NOMO-1 treated with DMSO at 0.1 percent for 48 hours (cell line): ENCODE data around the gene EYA2.
"Not testable (repeated sequence)": the region's sequence is repeated elsewhere in the genome, so short reads cannot be mapped to it uniquely, and the experiment has no call there.

Source experiments
- DNase-seq: peaks from one replicate; lab custom pipeline; 2025; ENCODE audit not compliant: unreplicated experiment; lab: John Stamatoyannopoulos, UW

The EYA2 gene

DNA sequence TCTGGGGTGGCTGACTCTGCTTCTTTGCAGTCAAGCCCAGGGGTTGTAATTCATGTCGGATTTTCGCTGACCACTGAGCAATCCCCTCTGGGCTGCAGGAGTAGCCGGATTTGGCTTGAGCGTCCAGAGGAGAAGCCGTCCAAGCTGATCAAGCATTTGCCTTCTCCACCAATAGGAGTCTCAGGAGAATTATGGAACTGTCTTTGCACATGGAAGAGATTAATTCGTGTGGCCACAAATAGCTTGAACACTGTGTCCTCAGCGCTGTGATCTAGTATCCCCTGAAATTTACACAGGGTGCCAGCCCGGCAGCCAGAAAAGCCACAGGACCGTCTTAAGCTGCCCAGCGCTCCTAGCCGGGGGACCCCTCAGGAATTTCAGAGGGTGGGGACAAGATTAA, 37.1 kb downstream of the EYA2 start:
- no peak for DNase-seq

DNA sequence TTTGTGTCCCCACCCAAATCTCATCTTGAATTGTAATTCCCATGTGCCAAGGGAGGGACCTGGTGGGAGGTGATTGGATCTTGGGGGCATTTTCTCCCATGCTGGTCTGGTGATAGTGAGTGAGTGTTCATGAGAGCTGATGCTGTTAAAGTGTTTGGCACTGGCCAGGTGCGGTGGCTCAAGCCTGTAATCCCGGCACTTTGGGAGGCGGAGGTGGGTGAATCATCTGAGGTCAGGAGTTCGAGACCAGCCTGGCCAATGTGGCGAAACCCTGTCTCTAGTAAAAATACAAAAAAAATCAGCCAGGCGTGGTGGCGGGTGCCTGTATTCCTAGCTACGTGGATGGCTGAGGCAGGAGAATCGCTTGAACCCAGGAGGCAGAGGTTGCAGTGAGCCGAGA, 37.8 kb downstream of the EYA2 start:
- DNase-seq: not testable (repeated sequence)

DNA sequence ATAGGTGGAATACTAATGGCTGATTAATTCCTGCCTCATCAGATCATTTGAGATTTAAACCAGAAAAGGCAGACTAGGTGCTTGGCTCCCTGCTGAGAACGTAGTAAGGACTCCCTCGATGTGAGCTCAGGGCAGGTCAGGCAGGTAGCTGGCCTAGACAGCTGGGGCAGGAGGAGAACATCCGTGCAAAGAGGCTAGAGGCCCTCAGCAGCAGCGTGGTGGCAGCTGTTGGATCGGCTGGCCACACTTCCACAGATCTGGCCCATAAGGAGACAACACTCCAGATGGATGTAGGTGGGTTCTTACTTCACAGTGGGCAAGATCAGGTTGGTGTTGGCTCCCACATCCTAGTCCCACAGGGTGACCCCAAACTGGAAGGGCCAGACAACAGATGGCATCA, 38.5 kb downstream of the EYA2 start:
- no peak for DNase-seq

DNA sequence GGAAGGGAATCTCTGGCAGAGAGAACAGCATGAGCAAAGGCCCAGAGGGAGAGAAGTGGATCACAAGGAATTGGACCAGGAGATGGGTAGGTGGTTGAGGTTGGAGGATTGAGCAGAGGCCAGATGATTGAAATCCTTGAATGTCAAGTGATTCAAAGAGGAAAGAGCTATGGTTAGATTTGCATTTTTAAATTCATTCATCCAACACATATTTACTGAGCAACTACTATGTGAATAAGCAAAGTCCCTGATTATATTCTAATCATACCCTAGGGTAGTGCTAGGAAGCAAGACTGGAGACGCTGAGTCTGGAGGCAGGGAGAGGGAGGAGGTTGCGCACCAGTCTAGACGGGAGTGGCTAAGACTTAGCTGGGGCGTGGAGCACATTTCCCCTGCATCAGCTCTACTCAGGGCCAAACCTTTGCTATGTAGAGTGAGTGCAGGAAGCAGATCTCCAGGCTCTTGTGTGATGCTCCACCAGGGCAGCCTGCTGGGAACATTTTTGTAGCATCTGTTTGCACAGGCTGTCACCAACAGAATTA, 40.2 kb downstream of the EYA2 start:
- DNase-seq: no peak

DNA sequence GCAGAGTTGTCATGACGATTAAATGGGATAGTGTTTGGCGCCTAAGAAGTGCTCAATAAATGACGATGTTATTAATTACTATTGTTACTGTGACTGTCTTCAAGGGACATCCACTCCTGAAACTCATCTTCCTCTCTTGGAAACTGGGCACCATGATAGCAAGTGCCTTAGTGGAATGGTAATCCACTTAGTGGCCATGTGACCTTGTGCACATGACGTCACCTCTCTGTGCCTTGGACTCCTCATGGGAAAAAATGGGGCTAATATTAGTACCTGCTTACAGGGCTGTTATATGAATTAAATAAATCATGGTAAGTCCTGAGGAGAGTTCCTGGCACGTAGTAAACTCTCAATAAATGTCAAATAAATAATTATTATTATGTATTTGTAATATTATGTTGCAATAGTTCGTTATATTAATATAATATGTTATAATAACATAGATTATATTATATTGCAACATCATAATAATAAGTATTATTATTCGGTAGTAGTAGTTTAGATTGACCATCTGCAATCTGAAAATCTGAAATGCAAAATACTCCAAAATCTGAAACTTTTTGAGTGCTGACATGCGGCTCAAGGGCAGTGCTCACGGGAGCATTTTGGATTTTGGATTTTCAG, 40.9 kb downstream of the EYA2 start:
- no peak for DNase-seq

DNA sequence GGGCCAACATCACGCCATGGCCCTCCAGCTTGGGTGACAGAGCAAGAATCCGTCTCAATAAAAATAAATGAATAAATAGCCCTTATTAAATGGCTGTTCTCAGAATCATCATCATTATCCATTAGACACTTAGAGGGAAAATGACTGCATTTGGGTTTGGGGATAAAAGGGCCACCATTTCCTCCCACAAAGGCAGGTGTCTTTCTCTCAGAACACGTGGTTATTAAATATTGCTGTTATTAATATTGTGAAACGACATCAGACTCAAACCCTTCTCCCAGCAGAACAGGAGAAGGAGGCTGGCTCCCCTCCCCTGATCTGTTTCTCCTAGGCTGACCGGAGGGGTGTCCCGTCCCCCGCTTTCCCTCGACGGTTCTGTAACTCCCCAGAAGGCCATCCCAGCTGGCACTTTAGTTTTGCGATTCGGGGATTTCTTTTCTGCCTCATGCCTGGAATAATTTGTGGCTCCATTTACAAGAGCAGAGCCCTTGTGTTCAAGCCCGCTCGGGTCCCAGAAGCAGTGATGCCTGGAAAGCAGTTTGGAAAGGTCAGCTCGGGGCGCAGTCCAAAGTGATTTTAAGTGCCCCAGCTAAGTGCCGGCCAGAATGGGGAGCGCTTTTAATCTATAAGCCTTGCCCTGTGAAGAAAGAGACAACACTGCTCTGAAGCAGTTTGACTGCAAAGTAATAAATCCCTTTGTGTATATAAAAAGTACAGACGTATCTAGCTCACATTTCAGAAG, 41.9 kb downstream of the EYA2 start:
- no peak for DNase-seq

DNA sequence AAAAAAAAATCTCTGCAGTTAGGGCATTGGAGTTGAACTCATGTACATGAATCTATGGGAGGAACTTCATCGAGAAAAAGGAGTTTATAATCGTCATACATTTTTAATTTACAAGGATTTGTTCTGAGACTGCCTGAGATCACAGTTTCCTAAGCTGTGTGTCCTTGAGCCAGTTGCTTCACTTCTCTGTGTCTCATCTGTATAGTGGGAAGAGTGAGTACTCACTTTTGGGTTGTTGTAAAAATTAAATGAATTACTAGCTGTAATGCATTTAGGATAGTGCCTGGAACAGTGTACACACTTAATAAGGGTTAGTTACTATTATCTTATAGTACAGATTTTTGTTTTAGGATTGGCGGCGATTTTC, 42.5 kb downstream of the EYA2 start:
- no peak for DNase-seq

DNA sequence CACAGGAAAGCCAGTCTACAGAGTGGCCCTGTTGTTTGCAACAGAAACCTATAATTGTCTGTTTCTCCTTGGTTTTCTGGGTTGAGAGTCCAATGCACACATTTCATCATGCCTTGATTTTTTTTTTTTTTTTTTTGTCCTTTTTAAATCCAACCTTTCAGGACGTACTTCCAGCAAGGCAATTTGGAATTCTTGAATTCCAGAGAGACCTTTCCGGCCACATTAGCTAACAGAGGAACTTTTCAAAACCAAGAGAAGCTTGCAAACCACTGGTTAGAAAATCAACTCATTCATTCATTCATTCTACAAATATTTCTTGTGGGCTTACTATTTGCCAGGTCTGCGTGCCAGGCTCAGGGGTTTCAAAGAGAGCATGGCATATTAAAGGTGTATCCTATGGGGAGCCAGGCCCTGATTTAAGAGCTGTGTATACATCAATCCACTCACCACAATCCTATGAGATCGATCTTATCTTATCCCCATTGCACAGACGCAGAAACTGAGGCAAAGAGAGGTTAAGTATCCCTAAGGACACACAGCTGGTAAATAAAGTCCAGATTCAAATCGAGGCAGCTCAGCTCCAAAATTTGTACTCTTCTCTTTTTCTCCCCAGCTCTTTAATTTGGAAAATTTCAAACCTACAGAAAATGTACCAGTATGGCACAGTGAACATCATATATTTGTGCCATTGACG, 43.0 kb downstream of the EYA2 start:
- DNase-seq: no peak

DNA sequence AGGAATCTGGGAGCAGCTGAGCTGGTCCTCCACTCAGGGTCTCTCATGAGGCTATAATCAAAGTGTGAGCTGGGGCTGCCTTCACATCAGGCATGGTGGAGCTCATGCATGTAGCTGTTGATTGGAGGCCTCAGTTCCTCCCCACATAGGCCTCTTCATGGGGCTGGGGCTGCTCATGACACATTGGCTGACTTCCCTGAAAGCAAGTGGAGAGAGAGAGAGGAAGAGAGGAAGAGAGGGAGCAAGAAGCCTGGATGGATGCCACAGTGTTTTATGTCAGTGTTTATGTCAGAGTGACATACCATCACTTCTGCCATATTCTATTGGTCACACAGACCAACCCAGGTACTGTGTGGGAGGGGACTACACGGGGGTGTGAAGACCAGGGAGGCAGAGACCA, 43.8 kb downstream of the EYA2 start:
- DNase-seq: no peak

DNA sequence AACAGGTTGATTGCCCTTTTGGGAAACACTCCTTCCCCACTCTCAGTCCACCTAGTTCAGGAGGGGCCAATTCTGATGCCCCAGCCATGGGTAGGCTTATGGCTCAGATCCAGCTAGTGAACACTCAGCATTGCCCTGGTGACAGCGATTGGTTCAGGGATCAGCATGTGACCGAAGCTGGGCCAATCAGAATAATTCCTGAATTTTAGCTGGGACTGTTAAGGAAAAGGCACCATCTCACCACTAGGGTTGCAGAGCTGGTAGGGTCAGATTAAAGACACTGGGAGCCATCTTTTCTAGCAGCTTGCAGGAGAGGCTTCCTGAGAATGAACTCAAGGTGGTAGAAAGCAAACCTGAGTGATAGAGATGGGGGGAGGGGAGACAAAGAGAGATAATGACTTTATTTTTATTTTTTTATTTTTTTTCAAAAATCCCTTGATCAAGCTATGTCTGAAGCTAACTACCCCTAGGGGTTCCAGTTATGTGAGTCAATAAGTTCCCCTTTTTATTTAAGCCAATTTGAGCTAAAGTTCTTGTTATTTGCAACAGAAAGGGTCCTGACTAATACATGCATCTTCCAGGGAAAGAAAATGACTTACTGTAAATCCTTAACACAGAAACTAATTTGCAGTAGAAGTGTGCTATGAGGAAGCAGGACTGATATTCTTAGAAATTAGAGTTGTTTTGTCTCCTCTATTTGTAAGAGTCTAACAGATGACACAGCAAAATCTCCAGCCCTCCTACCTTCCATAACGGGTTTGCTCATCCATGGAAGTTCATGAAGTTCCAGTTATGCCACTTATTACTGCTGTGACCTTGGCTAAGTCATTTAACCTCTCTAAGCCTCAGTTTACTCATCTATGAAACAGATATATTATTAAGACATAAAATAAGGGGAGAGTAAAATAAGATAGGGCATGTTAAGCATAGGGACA, 44.7 kb downstream of the EYA2 start:
- no peak for DNase-seq

DNA sequence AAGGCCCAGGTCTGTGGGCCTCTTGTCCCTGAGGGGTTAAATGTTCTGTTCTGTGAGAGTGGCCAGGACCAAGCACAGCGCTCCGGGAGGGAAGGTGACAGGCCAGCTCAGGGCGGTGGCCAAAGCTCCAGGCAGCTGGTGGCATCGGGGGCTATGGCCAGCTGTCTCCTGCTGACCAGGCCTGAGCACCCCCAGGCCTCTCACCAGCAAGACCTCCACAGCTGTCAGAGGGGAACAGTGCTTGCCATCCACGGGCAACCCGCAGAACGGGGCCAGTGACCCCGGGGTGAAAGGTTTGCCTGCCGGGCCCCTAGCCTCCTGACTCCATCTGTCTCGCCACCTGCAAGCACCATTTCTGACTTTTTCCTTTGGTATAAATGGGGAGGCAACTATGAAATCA, 46.0 kb downstream of the EYA2 start:
- DNase-seq: no peak

DNA sequence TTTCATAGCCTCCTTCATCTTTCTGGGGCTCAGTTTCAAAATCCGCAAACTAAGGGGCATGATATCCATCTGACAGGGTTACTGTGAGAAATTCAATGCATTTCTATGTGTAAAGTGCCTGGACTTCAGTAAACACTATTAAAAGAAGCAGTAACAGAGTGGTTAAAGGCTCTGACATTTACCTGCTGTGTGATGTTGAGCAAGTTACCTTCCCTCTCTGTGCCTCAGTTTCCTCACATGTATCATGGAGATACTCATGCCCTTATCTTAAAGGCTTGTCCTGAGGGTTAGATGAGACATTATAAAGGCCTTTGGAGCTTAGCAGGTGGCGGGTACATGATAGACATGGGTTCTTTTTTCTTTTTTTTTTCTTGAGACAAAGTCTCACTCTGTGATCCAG, 46.8 kb downstream of the EYA2 start:
- DNase-seq: no peak

DNA sequence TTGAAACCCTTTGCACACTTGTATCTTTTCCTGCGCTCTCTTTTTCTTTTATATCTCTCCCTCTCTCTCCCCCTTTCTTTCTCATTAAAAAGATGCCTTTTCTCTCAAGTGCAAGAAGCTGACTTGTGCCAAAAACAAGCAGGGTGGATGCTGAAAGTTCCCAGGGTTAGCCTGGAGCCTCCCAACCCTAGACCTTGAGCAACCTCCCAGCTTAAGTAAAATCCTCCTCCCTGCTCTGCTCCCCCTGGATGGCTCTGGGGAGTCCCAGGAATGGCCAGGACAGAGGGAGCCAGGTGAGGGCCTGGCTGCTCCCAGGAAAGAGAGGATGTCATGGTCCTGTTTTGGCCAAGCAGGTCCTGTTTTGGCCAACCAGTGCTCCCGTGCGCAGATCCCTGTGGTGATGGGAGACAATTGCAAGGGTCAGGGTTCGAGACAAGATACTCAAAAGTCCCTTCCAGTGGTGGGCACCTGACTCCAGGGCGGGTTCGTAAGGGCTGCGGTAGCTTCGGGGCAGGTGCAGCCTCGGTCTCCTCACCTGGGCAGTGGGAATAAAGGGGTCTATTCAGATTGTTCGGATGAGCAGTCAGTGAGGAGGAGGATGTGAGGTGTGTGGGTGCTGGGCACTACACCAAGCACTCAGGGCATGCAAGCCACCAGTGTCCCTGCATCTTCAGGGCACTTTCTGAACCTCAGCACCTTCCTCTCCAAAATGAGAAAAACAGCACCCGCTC, 49.4 kb downstream of the EYA2 start:
- DNase-seq: no peak

DNA sequence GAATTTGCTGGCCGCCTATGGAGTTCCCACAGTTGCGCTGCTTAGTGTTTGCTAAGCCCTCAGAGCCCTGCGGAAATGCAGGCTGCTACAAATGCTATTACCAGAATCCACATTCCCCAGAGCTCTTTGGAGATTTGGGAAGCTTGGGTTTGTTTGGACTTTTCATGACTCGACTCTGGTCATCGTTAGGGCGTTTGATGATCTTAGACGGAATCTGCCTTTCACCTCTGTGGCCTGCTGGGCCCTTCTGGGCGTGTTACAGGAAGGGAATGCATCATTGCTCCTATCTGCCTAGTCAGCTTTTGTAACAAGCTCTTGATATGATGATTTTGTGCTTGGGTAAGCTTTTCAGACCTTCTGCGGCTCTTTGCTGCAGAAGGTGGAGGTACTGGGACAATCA, 50.8 kb downstream of the EYA2 start:
- no peak for DNase-seq

DNA sequence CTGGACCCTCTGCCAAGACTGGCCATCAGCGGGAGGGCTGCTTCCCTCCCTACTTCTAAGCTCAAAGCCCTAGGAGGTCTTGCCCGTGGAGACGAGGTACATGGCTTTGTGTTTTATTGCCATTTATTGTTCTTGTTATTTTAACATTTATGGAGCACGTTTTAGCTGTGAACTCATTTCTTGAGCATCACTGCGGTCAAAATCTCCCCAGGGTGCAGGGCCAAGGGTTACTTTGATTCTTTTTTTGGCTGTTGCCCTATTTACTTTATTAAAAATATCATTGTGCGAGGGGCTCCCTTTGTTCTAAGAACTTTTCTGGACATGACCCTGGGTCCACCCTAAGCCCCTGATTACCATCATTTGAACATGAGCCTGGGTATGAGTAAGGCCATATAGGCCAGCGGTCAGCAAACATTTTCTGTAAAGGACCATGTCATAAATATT, 51.6 kb downstream of the EYA2 start:
- DNase-seq: no peak

DNA sequence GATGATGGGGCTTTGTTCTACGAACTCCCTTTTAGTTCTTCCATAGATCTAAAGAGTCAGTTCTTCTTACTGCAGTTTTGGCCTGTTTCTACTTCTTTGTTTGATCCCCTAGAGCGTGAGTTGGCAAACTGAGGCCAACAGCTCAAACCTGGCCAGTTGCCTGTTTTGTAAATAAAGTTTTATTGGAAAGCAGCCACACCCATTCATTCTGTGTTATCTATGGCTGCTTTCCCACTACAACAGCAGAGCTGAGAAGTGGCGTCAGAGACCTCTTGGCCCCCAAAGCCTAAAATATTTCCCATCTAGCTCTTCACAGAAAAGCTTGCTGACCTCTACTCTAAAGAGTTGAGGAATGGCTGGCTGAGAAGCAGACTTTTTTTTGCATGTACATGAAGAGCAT, 52.2 kb downstream of the EYA2 start:
- no peak for DNase-seq

DNA sequence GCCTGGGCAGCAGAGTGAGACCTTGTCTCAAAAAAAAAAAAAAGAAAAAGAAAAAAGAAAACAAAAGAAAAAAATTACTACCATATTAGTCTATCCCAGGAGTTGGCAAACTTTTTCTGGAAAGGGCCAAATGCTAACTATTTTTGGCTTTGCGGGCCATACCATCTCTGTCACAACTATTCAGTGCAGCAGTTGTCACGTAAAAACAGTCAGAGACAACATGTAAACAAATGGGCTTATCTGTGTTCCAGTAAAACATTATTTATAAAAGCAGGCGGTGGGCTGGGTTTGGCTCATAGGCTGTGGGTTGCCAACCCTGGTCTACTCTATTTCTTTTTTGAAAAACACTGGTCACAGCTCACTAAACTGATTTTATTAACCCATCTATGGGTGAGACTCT, 53.4 kb downstream of the EYA2 start:
- no peak for DNase-seq

DNA sequence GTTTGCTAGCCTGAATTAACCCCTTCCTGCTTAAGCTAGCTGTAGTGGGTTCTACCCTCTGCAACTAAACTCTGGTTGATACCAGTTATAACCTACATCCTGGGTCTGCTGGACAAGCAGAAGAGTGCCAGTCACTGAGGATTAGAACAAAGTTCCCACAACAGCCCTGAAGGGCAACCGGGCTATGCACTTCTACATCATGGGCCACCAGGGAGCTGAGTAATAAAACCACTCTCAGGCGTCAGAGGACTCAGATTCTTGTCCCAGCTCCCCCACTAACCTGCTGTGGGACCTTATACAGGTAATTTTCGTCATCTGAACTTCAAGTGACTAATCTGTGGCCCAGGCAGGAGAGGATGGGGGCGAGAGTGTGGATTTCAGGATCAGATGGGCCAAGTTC, 56.8 kb downstream of the EYA2 start:
- no peak for DNase-seq

DNA sequence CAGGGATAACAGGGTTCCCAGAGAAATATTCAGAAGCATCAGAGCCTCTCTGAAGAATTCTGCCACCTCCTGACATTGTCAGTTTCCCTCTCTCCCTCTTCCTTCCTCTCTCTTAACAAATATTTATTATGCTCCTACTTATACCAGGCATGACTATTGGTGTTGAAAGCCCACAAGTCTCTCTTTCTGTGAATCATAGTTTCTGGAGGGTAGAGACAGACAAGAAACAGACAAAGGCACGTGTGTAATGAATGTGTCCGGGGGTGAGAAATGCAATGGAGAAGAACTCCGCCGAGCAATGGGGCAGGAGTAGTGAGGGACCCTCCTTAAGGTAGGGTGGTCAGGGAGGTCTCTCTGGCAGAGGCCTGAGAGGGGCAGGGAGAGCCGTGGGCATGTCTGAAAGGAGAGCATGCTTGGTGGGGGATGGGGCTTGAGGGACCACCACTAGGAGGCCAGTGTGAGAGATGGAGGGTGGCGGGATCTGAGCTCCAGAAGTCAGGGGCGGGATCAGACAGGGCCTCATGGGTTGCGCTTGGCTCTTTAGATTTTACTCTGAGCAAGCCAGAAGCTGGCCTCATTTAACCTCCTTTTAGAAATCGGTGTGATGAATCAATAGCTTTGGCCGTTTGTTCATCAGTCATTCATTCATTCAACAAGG, 57.3 kb downstream of the EYA2 start:
- DNase-seq: no peak

DNA sequence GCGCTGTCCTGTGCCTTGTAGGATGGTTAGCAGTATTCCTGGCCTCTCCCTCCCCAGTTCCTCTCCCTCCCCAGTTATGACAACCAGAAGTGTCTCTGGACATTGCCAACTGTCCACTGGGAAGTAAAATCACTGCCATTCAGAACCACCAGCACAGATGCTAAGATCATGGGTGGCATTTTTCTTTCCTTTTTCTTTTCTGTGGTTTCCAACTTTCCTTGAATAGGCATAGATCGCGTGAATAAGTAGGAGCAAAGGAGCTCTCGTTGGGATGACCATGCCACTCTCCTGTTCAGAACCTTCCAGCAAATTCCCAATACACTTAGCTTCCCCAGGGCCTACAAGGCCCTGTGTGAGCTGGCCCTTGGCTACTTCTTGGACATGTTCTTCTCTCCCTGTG, 59.0 kb downstream of the EYA2 start:
- DNase-seq: no peak
